HG02623 (cell line): ENCODE results near the gene CCDC102A.
A peak's percentile ranks its signal among the peaks of the same experiment; 100 is the strongest.

Experiments
- ATAC-seq: cut with Tn5 transposase; IDR thresholded peaks from one replicate; pipeline ENCODE4 v1.9.1; 2021; ENCODE audit warnings: moderate library complexity; ENCODE audit not compliant: unreplicated experiment

Gene CCDC102A

GRCh38 chr16:57480754-57481230, 55.6 kb downstream of the CCDC102A start:
- ATAC-seq: no peak

- ATAC-seq: no peak
These were observed 56.2 kb downstream of the CCDC102A start for GRCh38 chr16:57479976-57480753.

DNA sequence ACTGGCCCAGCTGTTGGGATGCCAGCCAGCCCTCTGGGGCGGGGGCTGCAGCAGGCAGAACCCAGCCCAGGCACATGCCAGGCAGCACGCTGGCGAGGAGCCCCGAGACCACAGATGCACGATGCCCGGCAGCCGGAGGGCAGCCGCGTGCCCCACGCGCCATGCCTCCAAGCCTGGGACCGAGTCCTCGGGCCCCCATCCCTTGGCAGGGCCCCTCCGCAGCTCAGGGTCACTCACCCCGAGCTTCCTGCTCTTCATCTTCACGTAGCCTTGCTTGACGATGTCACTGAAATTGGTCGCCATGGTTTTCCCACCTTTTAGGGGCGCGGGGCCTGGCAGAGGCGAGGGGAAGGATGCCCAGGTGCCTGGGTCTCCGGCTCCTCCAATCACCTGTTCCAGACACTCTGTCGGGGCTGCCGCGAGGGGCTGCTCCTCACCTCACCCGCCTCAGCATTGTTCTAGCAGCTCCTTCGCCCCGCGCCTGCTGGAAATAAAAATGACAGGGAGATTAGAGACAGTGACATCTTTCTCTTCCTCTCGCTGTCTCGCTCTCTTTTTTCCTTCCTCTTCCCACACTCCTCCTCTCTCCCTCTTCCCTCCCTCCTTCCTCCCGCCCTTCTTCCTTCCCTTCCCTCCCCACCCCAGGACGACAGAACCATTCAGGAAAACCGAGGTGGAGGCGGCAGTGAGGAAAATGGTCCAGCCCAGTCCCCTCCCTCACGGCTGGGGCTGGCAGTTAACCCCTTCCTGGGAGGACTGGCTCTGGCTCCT, 57.0 kb downstream of the CCDC102A start:
- ATAC-seq: no peak

GRCh38 chr16:57478396-57479204, 57.8 kb downstream of the CCDC102A start:
- ATAC-seq: no peak

DNA sequence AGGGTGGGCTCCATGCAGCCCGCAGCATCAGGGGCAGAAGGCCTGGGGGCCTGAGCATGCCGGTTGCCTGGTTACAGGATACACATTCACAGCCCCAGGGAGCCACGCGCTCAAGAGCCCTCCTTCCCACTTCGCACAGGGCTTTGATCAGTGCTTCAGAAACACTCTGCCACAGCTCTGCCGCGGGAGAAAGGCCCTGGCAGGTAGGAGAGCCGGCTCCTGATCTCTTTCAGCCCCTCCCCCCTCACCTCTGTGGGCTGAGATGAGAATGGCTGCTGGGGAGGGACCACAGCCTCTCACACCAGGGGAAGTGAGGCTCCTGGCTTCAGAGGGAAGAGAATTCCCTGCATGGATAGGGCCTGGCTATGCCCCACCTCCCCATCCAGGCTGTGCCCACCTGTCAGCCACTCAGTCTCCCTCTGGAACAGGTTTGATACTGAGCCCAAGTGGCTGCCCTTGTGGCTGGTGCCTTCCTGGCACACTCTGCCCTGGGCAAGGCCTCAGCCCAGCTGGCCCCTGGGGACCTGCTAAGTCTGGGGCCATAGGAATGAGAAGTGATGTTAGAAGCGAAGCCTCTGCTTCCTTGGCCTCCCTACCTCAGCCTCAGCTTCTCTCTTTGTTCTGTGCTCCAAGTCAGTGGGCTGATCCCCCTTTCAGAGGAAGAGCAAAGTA, 58.7 kb downstream of the CCDC102A start:
- ATAC-seq: no peak

- ATAC-seq: no peak
These were observed 59.6 kb downstream of the CCDC102A start for GRCh38 chr16:57476546-57477410.

DNA sequence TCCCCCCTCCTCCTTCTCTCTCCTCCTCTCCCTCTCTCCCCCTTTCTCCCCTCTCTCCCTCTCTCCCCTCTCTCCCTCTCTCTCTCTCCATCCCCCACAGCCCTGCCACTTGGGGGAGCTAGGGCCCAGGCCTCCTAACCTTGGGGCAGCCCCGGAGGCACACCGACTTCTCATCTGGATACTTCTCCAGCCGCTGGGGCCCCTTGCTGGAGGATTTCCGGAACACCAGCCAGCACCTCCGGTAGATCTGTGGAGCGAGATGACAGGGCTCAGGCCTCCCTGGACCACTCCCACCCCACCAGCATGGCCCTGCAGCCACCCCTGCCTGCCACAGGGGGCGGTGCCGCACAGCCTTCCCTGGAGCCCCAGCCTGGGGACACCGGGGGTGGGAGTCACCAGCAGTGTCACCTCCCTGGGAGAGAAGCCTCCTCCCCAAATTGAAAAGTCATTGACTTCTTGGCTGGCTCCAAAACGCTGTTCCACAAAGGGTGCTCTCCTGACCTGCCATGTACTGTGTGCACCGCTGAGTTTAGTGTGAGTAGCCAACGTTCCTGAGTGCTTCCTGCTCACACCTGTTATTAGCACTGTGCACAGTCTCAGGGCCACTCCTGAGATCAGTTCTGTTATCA, 60.5 kb downstream of the CCDC102A start:
- ATAC-seq: peak; percentile 89

GRCh38 chr16:57474671-57475661, 61.4 kb downstream of the CCDC102A start:
- no peak for ATAC-seq

DNA sequence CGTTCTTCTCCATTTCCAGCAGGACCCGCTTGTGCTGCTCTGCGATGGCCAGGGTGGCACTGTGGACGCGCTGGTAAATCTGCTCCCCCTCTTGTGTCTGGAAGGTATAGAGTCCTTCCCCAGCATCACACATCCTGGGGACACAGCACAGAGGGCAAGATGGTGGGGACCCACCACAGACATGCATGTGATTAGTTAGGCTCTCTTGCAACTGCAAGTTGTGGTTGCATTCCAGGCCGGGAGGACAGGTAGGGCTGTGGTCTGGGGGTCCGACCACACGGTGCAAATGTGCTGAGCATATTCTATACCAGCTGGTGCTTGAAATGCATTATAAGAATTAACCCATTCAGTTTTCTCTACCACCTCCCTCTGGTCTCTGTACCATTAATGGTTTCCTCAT, 62.5 kb downstream of the CCDC102A start:
- no peak for ATAC-seq

DNA sequence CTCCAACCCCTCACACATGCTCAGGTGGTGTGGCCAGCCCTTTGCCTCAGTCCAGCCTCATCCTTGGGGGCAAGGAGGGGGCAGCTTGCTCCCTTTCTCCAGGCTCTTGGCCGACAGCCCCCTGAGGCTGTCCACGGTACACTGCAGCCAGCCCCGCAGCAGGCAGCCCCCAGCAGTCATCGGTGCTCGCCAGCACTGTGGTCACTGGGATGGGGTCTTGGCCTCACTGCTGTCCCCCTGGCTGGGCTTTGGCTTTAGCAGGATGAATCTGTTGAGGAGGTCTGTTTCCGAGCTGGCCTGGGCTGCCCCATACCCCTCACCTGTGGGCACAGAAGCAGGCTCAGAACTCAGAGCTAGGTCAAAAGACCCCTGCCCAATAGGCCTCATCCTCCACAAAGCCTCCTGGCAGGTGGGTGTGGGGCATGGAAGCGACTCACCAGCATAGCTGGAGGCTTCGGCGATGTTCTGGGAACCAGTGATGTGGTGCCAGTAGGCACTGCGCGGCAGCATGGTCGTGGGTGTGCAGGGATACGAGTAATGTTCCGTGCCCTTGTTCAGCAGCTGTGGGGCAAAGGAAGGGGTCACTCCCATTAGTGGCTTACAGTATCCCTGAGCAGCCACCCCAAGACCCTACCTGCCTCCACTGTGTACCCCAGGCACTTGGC, 63.1 kb downstream of the CCDC102A start:
- ATAC-seq: no peak

- ATAC-seq: no peak
These were observed 63.7 kb downstream of the CCDC102A start for GRCh38 chr16:57472665-57473060.

DNA sequence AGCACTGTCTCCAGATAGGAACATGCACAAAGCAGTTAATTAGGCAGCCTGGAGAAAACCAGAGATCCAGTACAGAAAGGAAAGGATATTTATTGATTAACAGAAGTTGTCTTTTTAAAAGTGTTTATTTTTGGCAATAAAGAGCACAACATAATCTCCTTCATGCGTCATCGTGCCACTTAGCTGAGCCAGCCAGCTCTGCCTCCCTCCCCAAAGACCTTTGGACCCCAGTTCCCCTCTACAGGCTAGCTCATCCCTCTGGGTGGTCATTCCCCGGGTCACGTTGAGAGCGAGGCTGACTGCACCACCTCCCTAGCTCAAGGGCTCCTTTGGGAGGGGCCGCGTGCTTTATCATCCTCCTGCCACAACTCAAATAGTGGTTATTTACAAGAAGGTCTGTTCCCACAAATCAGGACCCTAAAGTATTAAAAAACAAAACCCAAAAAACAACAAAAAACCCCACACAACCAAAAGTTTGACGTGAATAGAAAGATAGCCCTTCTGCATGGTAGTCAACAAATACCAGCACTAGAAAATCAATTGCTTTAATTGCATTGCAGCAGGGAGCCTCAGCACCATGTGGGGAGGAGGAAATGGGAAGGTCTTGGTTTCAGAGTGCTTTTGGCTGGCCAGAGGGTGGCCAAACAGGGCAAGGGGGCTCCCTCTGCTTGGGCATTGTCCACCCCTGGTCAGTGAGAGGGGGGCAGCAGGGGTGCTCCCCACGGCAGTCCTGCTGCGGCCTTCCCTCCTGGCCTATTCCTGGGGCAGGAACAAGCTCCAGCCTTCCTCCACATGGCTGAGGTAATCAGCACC, 64.3 kb downstream of the CCDC102A start:
- ATAC-seq: no peak

DNA sequence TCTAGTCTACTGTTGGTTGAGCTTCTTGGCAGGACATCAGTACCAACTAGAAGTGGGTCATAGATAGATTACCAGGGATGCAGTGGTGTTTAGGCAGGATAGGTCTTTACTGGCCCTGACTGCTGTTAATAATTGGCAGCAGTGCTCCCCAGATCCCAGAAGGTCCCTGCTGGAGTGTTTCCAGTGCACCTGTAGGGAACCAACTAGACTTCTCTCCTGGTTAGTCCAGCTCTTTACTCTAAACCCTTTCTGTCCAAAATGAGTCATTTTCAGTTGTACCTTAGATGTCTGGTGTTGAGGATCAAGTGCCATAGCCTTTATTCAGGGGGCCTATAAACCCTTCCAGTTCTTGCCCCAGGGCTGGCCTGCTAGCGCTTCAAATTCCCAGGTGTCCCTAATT, 65.2 kb downstream of the CCDC102A start:
- ATAC-seq: no peak

DNA sequence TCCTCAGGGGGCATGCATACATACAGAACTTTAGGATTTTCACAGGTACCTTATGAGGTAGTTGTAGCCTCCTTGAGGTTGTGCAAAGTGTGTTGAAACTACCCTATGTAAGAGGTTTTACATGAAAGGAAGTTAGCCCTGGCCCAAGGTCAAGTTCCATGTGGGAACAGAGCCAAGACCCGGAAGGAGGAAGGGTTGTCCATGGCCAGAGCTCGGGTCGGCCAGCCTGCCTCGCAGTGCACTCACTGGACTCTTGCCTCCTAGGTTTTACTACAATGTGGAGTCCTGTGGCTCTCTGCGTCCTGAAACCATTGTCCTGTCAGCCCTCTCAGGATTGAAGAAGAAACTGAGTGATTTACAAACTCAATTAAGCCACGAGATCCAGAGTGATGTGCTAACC, 65.7 kb downstream of the CCDC102A start:
- no peak for ATAC-seq

DNA sequence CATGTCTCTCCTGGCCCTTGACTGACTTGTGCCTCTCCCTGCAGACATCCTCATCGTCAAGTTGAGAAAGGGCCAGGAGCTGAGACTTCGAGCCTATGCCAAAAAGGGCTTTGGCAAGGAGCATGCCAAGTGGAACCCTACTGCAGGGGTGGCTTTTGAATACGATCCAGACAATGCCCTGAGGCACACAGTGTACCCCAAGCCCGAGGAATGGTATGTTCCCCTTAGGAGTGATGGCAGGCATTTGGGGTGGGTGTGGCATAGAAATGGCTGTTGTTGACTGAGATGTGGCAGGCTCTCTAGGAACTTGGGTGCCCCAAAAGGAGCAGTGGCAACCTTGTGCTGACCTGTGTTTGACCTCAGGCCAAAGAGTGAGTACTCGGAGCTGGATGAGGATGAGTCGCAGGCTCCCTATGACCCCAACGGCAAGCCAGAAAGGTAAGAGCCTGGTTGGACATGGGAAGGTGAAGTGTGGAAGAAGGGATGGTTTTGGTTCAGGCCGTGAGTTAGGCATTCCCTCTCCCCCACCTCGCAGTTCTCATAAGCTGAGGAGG, 66.4 kb downstream of the CCDC102A start:
- no peak for ATAC-seq

DNA sequence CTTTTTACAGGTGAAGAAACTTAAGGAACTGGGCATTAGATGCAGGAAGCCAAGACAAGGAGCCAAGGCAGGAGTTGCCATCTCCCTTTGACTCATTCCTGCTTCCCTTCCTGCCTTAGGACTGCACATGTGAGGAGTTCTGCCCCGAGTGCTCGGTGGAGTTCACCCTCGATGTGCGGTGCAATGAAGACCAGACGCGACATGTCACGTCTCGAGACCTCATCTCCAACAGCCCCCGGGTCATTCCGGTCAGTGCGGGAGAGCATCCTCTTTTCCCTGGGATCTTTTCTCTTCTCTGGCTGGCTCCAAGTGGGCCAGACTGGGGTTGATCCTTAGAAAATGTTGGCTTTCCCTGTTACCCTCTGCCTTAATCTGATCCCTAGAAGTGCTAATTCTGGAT, 67.3 kb downstream of the CCDC102A start:
- no peak for ATAC-seq

DNA sequence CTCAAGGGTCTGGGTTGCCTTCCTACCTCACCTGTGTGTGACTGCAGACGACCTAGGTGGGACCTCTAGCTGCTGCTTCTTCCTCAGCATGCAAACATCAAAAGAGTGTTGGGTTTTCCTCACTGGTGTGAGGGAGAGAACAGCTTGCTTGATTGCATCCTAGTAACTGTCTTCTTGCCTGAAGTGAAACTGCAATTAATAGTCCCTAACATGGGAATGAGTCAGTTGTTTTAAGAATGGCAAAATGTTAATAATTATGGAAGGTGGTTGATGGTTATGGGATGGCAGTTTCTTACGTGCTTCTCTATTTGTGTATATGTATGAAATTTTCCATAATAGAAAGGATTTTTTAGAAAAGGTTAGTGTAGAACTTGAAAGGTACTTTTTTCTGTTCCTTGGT, 68.0 kb downstream of the CCDC102A start:
- no peak for ATAC-seq
